ENCODE data around the gene SASS6.

GRCh38 chr1:100039591-100039990 is 93.1 kb downstream of the SASS6 start:
- TF ChIP-seq CTCF (IDR thresholded peaks at IDR 0.05) (no peak), POLR2A (IDR thresholded peaks at IDR 0.05) (no peak)

All from thyroid gland (tissue), 4 donors.